Globus pallidus (tissue), 1 donor: ENCODE data around the gene DAZ2.
"Not testable (repeated sequence)": the region's sequence is repeated elsewhere in the genome, so short reads cannot be mapped to it uniquely, and the experiment has no call there.

Experiments
- DNase-seq: peaks from one replicate; pipeline ENCODE4 v3.0.0-alpha.2; 2015; ENCODE audit warnings: low spot score

The DAZ2 gene

GRCh38 chrY:23219233-23219632 is at the start of gene DAZ2:
Gene DAZ2, plus strand, starts transcription at chrY:23219533. Its CDS starts 208 bp downstream, at chrY:23219741.
- not testable (repeated sequence) for DNase-seq

GRCh38 chrY:23198908-23199307 is 20.4 kb upstream of the DAZ2 start, which contains the start of gene DAZ1:
Gene DAZ1, minus strand, starts transcription at chrY:23199008. Its CDS starts 208 bp downstream, at chrY:23198800.
- DNase-seq = not testable (repeated sequence)

GRCh38 chrY:23207455-23207854 is 11.9 kb upstream of the DAZ2 start:
- not testable (repeated sequence) for DNase-seq

DNA sequence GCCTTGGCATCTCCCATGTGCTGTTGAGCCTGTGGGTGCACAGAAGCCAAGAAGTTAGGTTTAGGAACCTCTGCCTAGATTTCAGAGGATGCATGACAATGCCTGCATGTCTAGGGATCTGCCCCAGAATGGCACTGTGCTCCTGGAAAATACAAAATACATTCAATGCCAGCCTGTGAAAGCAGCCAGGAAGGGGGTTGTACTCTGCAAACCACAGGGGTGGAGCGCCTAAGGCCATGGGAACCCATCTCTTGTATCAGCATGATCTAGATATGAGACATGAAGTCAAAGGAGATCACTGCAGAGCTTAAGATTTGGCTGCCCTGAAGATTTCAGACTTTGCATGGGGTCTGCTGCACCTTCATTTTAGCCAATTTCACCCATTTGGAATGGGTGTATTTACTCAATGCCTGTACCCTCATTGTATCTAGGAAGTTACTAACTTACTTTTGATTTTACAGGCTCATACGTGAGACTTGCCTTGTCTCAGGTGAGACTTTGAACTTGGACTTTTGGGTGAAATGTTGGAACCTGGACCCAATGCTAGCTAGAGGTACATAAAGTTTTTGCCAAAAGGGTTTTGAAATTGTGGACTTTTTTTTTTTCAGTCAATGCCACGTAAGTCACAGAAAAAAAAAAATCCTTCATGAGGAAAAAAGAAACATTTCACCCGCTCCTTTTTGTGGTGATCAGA is 9.4 kb upstream of the DAZ2 start:
- not testable (repeated sequence) for DNase-seq

GRCh38 chrY:23210681-23211080 is 8.7 kb upstream of the DAZ2 start:
- DNase-seq = not testable (repeated sequence)
